ENCODE measurements around the gene TBC1D25.
"Not testable (repeated sequence)": the region's sequence is repeated elsewhere in the genome, so short reads cannot be mapped to it uniquely, and the experiment has no call there.

Gene TBC1D25

DNA sequence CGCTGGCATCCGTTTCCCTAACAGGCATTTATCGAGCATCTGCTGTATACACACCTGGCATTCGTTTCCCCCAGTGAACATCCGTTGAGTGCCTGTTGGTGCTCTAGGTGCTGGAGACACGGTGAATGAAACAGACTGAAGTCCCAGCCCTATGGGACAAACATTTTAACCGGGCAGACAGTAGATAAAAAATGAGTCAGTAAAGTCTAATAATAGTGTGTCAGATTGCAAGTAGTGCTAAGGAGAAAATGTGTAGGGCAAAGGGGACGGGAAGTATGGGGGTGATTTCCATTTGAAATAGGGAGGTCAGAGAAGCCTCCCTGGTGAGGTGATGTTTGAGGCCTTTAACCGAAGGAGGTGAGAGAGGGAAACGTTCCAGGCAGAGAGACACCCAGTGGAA is 23.2 kb upstream of the TBC1D25 start:
- DNase-seq: no peak

- no peak for DNase-seq
Observed at GRCh38 chrX:48516987-48517386, 22.5 kb upstream of the TBC1D25 start.

DNA sequence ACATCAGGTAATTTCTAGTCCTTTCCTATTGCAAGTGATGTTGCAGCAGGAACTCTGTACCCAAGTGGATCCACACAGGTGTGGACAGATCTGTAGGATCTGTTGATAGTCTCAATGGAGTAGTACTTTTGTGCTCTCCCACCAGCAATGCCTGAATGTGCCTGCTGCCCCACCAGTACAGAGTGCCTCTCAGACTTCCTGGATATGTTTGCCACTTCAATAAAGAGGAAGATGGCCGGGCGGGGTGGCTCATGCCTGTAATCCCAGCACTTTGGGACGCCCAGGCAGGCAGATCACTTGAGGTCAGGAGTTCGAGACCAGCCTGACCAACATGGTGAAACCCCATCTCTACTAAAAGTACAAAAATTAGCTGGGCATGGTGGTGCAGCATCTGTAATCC is 20.0 kb upstream of the TBC1D25 start:
- DNase-seq: not testable (repeated sequence)

- DNase-seq: peak; percentile 33
Observed at GRCh38 chrX:48520455-48520854, 19.1 kb upstream of the TBC1D25 start.

DNA sequence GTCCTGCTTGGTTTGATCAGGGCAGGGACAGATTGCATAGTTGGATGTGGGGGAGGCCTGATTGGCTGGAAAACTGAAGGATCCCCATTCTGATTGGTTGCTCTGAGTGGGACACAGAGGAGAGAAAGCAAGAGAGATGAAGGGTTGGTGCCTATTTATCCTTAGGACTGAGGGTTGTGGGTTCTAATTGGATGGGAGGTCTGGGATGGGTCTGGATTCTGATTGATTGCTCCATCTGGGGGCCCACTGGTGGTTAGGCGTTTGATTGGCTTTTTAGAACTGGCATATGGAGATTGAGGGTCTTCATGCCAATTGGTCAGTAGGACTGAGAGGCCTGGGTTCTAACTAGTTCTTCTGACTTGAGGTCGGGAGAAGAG is 18.6 kb upstream of the TBC1D25 start:
- DNase-seq: no peak

DNA sequence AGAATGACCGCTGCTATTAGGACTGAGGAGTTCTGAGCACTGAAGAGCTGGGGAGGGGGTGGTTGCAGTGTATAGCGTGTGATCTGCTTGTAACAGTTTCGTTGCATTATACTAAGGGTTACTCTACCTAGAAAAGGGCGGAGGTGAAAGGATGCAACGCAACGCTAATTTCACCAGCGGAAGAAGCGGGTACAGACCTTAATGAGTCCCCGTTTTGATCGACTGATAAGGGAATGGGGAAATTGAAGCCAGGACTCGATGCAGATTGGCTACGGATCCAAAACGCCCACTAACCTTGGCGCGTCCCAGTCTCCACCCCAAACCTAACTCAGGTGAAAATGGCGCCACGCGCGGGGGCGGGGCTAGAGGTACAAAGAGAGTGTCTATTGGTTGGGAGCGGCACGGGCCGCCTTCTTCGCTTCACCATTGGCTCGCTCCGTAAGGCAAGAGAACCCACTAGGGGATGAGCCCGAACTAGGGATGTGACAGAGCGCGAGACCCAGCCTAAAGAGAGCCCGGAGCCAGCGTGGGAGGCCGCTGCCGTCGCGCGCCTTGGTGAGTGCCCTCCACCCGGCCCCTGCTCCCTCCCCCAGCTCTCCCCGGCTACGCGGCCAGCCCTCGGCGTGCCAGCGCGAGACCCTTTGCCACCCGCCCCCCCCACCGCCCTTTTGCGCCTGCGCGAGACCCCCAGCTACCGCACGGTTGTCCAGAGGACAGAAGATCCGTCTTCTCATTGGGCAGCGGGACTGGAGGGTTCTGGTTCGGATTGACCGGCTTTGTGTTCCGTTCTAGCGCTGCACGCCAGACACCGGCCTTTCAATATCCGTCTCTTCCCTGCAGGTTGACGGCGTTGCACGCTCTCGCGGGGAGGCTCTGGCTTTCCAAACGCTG is 17.9 kb upstream of the TBC1D25 start, which contains the start of gene EBP:
EBP (plus strand) TSS at position 456 of the 891 bp plus-strand sequence. CDS start 1,964 bp downstream, outside the sequence.
- peak; percentile 96 for DNase-seq

DNA sequence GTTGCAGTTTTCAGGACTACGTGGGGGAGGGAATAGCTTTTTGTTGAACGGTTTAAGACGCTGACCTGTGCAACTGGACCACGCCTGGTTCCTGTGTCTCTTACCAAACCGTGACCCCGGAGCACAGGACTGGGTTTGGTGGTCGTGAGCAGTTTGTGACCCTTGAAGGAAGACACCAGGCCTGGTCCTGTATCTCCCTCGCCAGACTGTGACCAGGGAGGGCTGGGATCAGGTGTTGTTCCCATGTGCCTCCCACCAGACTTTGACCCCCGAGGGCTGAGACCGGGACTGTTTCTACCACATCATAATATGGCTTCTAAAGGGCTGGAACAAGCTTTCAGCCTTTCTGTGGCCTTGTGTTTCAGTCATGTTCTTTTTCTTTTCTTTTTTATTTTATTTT is 17.2 kb upstream of the TBC1D25 start:
- no peak for DNase-seq

GRCh38 chrX:48523682-48524081 is 15.8 kb upstream of the TBC1D25 start:
- DNase-seq: no peak

- DNase-seq: not testable (repeated sequence)
Observed at GRCh38 chrX:48525853-48526252, 13.7 kb upstream of the TBC1D25 start.

GRCh38 chrX:48530736-48531135 is 8.8 kb upstream of the TBC1D25 start:
- DNase-seq: no peak

DNA sequence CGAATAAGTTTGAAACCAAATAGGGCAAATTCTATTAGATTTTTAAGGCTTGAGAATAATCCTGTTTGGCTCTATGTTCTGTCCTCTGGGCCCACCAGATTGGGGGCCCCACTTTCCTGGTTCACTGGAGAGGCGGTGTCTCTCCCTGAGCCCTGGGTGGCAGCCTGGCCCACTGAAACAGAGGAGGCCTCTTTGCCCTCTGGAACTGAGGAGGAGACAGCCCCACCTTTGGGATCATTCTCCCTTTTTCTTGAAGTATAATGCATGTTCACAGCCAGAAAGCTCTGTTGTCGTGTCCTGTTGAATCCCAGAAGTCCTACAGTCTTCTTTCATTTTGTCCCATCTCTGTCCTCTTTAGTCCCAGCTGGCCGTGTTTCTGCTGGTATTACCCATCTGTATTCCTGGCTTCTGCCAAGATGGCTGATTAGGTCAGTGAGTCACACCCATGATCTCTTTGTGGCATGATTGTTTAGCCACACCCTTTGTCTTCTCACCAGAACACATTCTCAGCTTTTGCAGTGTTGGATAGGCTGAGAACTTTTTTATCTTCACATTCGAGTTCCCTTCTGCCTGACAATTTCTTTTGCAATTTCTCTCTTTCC is 8.1 kb upstream of the TBC1D25 start:
- peak; percentile 36 for DNase-seq

DNA sequence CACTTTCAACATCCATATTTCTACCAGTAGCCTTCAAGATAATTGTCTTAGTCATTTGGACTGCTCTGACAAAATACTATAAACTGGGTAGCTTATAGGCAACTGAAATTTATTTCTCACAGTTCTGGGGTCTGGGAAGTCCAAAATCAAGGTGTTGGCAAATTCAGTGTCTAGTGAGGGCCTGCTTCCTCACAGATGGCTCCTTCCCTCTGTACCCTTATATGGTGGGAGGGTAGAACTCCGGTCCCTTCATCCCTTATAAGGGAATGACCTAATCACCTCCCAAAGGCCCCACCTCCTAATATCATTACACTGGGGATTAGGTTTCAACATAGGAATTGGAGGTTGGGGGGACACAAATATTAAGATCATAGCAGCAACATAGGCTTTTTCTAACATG is 7.4 kb upstream of the TBC1D25 start:
- DNase-seq: no peak

DNA sequence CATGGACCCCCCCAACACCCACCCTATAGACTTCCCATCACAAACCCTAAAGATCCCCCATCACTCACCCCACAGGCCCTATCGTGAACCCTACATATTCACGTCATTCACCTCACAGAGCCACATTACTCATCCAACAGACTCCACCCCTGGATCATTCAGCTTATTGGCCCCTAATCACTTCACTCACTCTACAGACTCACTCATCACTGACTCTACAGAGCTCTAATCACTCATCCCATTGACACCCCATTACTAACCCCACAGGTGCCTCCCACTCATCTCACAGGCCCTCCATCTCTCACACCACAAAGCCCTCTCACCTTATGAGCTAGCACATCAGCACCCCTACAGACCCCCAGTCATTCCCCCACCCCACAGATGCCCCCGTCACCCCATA is 6.3 kb upstream of the TBC1D25 start:
- DNase-seq: no peak

DNA sequence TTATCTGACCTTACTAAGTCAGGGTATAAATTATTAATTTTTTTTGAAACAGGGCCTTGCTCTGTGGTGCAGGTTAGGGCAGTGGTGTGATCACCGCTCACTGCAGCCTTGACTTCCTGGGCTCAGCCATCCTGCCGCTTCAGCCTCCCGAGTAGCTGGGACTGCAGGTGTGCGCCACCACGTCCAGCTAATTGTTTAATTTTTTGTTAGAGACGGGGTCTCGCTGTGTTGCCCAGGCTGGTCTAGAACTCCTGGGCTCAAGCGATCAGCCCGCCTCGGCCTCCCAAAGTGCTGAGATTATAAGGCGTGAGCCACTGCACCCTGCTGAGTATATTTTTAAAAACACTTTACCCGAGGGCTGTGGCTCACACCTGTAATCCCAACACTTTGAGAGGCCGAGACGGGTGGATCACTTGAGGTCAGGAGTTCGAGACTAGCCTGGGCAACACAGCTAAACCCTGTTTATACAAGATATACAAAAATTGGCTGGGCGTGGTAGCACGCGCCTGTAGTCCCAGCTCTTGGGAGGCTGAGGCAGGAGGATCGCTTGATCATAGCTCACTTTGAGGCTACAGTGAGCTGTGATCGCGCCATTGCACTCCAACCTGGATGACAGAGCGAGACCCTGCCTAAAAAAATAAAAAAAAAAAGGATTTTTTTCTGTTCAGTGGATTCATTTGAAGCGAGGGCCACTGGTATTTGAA is 721 bp upstream of the TBC1D25 start:
- no peak for DNase-seq

DNA sequence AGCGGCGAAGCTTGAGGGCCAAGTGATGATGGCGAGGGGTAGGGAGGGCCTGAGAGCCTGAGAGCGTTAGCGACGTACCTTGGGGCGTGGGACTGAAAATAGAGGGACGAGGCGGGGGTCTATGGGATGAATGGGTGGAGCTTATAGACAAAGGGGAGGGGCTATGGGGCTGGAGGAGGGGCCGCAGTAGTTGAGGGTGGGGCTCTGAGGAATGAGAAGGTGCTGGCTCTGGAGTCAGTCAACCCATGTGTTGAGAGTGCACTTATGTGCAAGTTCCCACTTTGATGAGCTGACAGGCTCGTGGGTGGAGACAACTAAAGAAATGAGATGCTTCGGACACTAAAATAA is 488 bp downstream of the TBC1D25 start:
- peak; percentile 76 for DNase-seq

DNA sequence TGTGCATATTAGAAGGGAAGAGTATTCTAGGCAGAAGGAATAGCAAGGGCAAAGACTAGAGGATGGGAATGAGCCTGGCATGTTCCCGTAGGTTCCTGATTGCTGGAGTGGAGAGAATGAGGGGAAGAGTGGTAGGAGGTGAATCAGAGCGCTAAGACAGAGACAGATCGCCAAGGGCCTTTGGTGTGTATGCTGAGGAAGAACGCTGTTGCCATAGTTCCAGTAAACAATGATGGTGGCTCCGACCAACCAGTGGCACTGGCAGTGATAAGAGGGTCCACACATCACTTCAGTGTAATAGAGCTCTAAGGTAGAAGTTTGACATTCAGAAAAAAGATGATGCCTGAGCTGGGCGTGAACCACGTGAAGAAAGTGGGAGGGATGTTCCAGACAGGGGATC is 966 bp downstream of the TBC1D25 start:
- DNase-seq: no peak

- no peak for DNase-seq
Observed at GRCh38 chrX:48541140-48541814, 1.8 kb downstream of the TBC1D25 start.

DNA sequence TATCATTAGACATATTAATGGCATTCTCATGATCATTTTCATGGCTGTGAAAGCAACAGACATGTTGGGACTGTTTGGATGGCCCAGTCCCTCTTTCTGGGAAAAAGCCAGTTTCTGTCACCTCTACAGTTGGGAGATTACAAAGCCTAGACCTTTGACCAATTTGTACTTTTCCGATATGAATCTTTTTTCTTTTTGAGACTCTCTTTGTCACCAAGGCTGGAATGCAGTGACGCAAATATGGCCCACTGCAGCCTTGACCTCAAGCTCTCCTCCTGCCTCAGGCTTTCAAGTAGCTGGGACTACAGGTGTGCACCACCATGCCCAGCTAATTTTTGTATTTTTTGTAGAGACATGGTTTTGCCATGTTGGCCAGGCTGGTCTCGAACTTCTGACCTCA is 9.4 kb downstream of the TBC1D25 start:
- DNase-seq: no peak

GRCh38 chrX:48555731-48556325 is 16.3 kb downstream of the TBC1D25 start:
- DNase-seq: not testable (repeated sequence)

GRCh38 chrX:48558271-48558670 is 18.8 kb downstream of the TBC1D25 start:
- DNase-seq: no peak

DNA sequence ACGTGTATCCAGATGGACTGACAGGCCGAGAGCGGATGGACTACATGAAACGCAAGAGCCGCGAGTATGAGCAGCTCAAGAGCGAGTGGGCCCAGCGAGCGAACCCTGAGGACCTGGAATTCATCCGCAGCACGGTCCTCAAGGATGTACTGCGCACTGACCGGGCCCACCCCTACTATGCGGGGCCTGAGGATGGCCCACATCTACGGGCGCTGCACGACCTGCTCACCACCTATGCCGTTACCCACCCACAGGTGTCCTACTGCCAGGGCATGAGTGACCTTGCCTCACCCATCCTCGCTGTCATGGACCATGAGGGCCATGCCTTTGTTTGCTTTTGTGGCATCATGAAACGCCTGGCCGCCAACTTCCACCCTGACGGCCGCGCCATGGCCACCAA is 20.1 kb downstream of the TBC1D25 start:
- no peak for DNase-seq

DNA sequence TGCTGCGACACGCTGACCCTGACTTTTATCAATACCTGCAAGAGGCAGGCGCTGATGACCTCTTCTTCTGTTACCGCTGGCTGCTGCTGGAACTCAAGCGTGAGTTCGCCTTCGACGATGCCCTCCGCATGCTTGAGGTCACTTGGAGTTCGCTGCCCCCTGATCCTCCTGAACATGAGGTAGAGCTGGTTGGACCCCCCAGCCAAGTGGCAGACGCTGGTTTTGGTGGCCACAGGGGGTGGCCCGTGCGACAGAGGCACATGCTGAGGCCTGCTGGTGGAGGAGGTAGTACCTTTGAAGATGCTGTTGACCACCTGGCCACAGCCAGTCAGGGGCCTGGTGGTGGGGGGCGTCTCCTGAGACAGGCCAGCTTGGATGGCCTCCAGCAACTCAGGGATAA is 20.5 kb downstream of the TBC1D25 start:
- no peak for DNase-seq

GRCh38 chrX:48560681-48561080 is 21.2 kb downstream of the TBC1D25 start:
- no peak for DNase-seq

Data from CD4-positive, alpha-beta T cell treated with Interleukin-12 subunit alpha and Interleukin-12 subunit beta, for 1 hour (primary cell).